Left colon (tissue), 2 donors: ENCODE results near the gene PCDHGB4. TPM values are rescaled to one million over a fixed set of nuclear protein-coding genes. Genes with fewer than 3 reads are reported as not detected.
"Not testable (repeated sequence)": the region's sequence is repeated elsewhere in the genome, so short reads cannot be mapped to it uniquely, and the experiment has no call there.

Experiments
- ATAC-seq: fragments of 200-7000 bp; cut with Tn5 transposase; one replicate; pipeline ENCODE4 v1.9.1; 2020; ENCODE audit warnings: mild to moderate bottlenecking, moderate library complexity
- DNase-seq, 2 donors: peaks; one replicate each; pipeline ENCODE4 v3.0.0-alpha.2; 2020
- intact Hi-C, 2 donors: fragments of 100-400 bp; cut with DNase I in 1 of 2; cut with micrococcal nuclease in 1 of 2; formaldehyde crosslinking; loops; one replicate each; pipeline versions ENCODE4 v1.11.2 to v1.14.0; 2022; cut with DNase I, micrococcal nuclease
- total RNA-seq, 2 donors: library from RNA; stranded (reverse); fragmentation: NEBNext Ultra II Directional; extraction: Animal tissue kit (Norgen Biotek cat#: 25700); gene quantifications; one replicate each; pipeline ENCODE4 v1.2.1, GENCODE V29; 2021
- donor health status: DM: no; HTN: no; CAD: no.
- donor health status: DM: yes; HTN: yes; CAD: no.

The PCDHGB4 gene
- total RNA-seq, 2 donors from 2014 or later: 0.98 to 1.3 TPM

DNA sequence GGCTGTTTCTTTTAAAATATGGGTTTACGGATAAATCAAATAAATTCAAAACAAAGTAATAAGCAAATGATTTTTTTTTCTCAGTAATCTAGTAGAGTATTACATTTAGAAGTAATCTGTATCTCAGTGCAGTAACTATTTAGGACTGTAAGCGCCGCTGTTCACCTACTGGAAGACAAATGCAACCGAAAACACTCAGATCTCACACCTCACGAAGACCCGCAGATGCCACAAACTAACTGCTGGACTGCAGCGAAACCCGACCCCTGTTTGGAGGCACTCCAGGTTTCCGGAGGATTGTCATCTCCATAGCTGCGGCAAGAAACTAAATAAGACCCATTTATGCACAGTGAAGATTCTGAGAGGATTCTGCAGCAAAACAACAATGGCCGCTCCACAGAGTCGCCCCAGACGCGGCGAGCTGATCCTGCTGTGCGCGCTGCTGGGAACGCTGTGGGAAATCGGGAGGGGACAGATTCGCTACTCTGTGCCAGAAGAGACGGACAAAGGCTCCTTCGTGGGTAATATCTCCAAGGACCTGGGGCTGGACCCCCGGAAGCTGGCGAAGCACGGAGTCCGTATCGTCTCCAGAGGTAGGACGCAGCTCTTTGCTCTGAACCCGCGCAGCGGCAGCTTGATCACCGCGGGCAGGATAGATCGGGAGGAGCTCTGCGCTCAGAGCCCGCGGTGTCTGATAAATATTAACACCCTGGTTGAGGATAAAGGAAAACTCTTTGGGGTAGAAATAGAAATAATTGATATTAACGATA lies 5.1 kb downstream of the PCDHGB4 start, which contains the start of gene PCDHGA8:
Gene PCDHGA8, plus strand, starts transcription at position 205 of the 770 bp plus-strand sequence. Its CDS starts 181 bp downstream, at position 386.
- no peak for ATAC-seq
- intact Hi-C loops: loop anchor here in 1 of 2 donors (10.0 kb wide), 1 partner anchor 48 kb away; the partner anchor contains the start of gene PCDHGA3
- no peak for DNase-seq

DNA sequence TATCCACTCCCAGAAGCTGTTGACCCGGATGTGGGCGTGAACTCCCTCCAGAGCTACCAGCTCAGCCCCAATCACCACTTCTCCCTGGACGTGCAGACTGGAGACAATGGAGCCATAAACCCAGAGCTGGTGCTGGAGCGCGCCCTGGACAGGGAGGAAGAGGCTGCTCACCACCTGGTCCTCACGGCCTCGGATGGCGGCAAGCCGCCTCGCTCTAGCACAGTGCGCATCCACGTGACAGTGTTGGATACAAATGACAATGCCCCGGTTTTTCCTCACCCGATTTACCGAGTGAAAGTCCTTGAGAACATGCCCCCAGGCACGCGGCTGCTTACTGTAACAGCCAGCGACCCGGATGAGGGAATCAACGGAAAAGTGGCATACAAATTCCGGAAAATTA lies 5.8 kb downstream of the PCDHGB4 start:
- no peak for ATAC-seq
- intact Hi-C loops: loop anchor here in 1 of 2 donors (10.0 kb wide), 1 partner anchor 48 kb away; the partner anchor contains the start of gene PCDHGA3

DNA sequence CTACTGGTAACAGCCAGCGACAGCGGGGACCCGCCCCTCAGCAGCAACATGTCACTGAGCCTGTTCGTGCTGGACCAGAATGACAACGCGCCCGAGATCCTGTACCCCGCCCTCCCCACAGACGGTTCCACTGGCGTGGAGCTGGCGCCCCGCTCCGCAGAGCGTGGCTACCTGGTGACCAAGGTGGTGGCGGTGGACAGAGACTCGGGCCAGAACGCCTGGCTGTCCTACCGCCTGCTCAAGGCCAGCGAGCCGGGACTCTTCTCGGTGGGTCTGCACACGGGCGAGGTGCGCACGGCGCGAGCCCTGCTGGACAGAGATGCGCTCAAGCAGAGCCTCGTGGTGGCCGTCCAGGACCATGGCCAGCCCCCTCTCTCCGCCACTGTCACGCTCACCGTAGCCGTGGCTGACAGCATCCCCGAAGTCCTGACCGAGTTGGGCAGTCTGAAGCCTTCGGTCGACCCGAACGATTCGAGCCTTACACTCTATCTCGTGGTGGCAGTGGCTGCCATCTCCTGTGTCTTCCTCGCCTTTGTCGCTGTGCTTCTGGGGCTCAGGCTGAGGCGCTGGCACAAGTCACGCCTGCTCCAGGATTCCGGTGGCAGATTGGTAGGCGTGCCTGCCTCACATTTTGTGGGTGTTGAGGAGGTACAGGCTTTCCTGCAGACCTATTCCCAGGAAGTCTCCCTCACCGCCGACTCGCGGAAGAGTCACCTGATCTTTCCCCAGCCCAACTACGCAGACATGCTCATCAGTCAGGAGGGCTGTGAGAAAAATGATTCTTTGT lies 7.1 kb downstream of the PCDHGB4 start:
- not testable (repeated sequence) for ATAC-seq, DNase-seq
- intact Hi-C loops: loop anchor here in 1 of 2 donors (10.0 kb wide), 1 partner anchor 50 kb away; the partner anchor contains the start of gene PCDHGA3

More for the DNA sequence above, 5.8 kb downstream of the PCDHGB4 start:
- no peak for DNase-seq

DNA sequence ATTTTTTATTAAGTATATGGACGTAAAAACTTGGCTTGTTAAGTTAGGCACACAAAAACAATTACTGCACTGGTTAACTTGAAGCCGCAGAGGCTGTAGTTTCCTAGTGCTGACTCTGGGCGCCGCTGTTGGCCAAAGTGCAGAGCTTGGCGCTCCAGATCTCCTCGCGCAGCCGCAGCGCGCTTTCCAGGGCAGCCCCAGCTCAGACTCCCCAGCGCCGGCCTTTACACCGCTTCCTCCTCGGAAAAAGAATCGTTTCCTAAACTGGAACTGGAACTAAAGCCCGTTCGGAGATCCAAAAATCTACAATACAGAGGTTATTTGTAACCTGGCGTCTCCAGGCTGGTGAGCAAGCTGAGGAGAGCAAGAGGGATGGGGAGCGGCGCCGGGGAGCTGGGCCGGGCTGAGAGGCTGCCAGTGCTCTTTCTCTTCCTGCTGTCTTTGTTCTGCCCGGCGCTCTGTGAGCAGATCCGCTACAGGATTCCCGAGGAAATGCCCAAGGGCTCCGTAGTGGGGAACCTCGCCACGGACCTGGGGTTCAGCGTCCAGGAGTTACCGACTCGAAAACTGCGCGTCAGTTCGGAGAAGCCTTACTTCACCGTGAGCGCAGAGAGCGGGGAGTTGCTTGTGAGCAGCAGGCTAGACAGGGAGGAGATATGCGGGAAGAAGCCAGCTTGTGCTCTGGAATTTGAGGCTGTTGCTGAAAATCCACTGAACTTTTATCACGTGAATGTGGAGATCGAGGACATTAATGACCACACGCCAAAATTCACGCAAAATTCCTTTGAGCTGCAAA lies 10.5 kb downstream of the PCDHGB4 start, which contains the start of gene PCDHGB5:
Gene PCDHGB5, plus strand, starts transcription at position 192 of the 796 bp plus-strand sequence. Its CDS starts 181 bp downstream, at position 373.
- DNase-seq (peak in 1 of 2 donors; percentile 51), ATAC-seq (peak; percentile 96)
- intact Hi-C loops: loop anchor here in 1 of 2 donors (10.0 kb wide), 1 partner anchor 53 kb away; the partner anchor contains the start of gene PCDHGA3

DNA sequence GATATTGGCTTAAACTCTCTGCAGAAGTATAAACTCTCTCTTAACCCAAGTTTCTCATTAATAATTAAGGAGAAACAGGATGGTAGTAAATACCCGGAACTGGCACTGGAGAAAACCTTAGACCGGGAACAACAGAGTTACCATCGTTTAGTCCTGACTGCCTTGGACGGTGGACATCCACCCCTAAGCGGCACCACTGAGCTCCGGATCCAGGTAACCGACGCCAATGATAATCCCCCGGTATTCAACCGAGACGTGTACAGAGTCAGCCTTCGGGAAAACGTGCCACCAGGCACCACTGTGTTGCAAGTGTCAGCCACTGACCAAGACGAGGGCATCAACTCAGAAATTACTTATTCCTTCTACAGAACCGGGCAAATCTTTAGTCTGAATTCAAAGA lies 11.1 kb downstream of the PCDHGB4 start:
- intact Hi-C loops: loop anchor here in 1 of 2 donors (10.0 kb wide), 1 partner anchor 54 kb away; the partner anchor contains the start of gene PCDHGA3
- ATAC-seq (no peak), DNase-seq (no peak)

DNA sequence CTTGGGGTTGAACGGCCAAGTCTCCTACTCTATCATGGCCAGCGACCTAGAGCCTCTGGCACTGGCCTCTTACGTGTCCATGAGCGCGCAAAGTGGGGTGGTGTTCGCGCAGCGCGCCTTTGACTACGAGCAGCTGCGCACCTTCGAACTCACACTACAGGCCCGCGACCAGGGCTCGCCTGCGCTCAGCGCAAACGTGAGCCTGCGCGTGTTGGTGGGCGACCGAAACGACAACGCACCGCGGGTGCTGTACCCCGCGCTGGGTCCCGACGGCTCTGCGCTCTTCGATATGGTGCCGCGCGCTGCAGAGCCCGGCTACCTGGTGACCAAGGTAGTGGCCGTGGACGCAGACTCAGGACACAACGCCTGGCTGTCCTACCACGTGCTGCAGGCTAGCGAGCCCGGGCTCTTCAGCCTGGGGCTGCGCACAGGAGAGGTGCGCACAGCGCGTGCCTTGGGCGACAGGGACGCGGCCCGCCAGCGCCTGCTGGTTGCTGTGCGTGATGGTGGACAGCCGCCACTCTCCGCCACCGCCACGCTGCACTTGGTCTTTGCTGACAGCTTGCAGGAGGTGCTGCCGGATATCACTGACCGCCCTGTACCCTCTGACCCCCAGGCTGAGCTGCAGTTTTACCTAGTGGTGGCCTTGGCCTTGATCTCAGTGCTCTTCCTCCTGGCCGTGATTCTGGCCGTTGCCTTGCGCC lies 12.2 kb downstream of the PCDHGB4 start:
- no peak for ATAC-seq
- no peak for DNase-seq
- intact Hi-C loops: loop anchor here in 1 of 2 donors (10.0 kb wide), 1 partner anchor 55 kb away; the partner anchor contains the start of gene PCDHGA3

DNA sequence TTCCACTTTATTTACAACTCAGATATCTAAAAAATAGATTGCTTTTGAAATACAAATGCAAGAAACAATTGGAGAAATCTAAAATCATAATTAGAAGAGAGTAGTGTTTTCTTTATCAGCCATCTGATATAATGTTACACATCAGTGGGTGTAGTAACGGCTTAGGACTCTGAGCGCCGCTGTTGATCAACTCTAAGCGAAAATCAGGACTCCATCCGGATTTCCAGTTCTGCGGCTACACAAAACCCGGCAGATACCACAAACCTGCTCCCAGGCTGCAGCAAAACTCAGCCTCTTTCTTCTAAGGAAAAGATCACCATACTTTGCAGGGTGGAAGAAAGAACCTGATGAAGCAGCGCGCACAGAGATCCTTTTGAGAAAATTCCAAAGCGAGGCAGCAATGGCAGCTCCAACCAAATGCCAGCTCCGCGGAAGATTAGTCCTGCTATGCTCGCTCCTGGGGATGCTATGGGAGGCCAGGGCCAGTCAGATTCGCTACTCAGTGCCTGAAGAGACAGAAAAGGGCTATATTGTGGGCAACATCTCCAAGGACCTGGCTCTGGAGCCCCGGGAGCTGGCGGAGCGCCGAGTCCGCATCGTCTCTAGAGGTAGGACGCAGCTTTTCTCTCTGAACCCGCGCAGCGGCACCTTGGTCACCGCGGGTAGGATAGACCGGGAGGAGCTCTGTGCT lies 15.2 kb downstream of the PCDHGB4 start, which contains the start of gene PCDHGA9:
Gene PCDHGA9, plus strand, starts transcription at position 226 of the 691 bp plus-strand sequence. Its CDS starts 175 bp downstream, at position 401.
- peak; percentile 51 for ATAC-seq
- intact Hi-C loops: no loop called here
- no peak for DNase-seq

DNA sequence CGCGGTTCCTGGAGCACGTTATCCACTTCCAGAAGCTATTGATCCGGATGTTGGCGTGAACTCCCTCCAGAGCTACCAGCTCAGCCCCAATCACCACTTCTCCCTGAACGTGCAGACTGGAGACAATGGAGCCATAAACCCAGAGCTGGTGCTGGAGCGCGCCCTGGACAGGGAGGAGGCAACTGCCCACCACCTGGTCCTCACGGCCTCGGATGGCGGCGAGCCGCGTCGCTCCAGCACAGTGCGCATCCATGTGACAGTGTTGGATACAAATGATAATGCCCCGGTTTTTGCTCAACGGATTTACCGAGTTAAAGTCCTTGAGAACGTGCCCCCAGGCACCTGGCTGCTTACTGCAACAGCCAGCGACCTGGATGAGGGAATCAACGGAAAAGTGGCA lies 15.9 kb downstream of the PCDHGB4 start:
- DNase-seq: no peak
- intact Hi-C loops: no loop called here
- ATAC-seq: no peak

DNA sequence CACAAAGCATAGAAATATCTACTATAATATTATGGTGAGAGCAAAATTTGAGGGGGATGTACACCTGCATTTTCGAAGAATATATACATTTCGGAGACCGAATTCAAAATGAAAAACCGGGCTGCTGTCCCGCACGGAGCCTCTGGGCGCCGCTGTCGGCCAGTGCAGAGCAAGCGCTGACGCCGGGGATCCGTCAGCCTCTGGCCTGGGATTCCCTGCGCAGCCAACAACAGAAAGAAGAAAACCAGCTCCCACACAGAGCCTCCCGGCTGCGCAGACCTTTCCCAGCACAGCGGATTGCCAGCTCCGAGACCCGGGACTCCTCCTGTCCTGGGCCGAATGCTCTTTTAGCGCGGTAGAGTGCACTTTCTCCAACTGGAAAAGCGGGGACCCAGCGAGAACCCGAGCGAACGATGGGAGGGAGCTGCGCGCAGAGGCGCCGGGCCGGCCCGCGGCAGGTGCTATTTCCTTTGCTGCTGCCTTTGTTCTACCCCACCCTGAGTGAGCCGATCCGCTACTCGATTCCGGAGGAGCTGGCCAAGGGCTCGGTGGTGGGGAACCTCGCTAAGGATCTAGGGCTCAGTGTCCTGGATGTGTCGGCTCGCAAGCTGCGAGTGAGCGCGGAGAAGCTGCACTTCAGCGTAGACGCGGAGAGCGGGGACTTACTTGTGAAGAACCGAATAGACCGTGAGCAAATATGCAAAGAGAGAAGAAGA lies 20.4 kb downstream of the PCDHGB4 start, which contains the start of gene PCDHGB6:
Gene PCDHGB6, plus strand, starts transcription at position 232 of the 716 bp plus-strand sequence. Its CDS starts 182 bp downstream, at position 414.
- ATAC-seq (peak; percentile 75), DNase-seq (peak in 1 of 2 donors; percentile 31)
- intact Hi-C loops: not testable (repeated sequence)

DNA sequence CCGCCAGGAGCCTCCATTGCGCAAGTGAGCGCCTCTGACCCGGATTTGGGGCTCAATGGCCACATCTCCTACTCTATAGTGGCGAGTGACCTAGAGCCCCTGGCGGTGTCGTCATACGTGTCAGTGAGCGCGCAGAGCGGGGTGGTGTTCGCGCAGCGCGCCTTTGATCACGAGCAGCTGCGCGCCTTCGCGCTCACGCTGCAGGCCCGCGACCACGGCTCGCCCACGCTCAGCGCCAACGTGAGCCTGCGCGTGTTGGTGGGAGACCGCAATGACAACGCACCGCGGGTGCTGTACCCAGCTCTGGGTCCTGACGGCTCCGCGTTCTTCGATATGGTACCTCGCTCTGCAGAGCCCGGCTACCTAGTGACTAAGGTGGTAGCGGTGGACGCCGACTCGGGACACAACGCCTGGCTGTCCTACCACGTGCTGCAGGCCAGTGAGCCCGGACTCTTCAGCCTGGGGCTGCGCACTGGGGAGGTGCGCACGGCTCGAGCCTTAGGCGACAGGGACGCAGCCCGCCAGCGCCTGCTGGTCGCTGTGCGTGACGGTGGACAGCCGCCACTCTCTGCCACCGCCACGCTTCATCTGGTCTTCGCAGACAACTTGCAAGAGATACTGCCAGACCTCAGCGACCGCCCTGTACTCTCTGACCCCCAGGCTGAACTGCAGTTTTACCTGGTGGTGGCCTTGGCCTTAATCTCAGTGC lies 22.3 kb downstream of the PCDHGB4 start:
- intact Hi-C loops: loop anchor here in 1 of 2 donors (10.0 kb wide), 1 partner anchor 155 kb away; no protein-coding TSS in a partner anchor
- DNase-seq (no peak), ATAC-seq (no peak)

DNA sequence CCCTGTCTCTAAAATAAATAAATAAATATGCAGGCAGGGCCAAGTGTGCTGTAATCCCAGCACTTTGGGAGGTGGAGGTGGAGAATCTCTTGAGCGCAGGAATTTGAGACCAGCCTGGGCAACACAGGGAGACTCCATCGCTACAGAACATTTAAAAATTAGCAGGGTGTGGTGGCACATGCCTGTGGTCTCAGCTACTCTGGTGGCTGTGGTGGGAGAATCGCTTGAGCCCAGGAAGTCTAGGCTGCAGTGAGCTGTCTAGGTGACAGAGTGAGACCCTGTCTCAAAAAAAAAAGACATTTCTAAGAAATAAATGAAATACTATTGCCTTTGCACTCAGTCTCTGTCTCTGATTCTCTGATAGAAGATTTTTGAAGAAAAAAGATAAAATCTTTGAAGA lies 24.1 kb downstream of the PCDHGB4 start:
- no peak for DNase-seq
- intact Hi-C loops: loop anchor here in 1 of 2 donors (10.0 kb wide), 1 partner anchor 153 kb away; no protein-coding TSS in a partner anchor
- no peak for ATAC-seq

DNA sequence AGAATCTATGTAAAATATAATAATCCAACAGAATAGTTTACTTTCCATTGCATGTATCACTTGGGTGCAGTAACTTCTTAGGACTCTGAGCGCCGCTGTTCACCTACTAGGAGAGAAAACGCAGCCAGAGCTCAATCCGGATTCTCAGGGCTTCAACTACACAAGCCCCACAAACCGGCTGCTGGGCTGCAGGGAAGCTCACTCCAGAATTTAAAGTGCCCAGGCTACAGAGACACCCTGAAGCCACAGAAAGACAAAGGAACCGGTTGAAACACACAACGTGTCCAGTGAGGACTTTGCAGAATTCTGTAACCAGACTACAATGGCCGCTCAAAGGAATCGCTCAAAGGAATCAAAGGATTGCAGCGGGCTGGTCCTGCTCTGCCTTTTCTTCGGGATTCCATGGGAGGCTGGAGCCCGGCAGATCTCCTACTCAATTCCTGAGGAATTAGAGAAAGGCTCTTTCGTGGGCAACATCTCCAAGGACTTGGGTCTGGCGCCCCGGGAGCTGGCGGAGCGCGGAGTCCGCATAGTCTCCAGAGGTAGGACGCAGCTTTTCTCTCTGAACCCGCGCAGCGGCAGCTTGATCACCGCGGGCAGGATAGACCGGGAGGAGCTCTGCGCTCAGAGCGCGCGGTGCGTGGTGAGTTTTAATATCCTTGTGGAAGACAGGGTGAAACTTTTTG lies 25.5 kb downstream of the PCDHGB4 start, which contains the start of gene PCDHGA10:
Gene PCDHGA10, plus strand, starts transcription at position 134 of the 686 bp plus-strand sequence. Its CDS starts 189 bp downstream, at position 323.
- DNase-seq (peak in 1 of 2 donors; percentile 66), ATAC-seq (peak; percentile 84)
- intact Hi-C loops: loop anchor here in 1 of 2 donors (10.0 kb wide), 1 partner anchor 152 kb away; no protein-coding TSS in a partner anchor

DNA sequence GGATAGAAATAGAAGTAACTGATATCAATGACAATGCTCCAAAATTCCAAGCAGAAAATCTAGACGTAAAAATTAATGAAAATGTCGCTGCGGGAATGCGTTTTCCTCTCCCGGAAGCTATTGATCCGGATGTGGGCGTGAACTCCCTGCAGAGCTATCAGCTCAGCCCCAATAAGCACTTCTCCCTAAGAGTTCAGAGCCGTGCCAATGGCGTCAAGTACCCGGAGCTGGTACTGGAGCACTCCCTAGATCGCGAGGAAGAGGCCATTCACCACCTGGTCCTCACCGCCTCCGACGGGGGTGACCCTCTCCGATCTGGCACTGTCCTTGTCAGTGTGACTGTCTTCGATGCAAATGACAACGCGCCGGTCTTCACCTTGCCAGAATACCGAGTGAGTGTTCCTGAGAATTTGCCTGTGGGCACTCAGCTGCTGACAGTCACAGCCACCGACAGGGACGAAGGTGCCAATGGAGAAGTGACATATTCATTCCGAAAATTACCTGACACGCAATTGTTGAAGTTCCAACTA lies 26.1 kb downstream of the PCDHGB4 start:
- ATAC-seq (peak; percentile 53), DNase-seq (no peak)
- intact Hi-C loops: loop anchor here in 1 of 2 donors (10.0 kb wide), 1 partner anchor 151 kb away; no protein-coding TSS in a partner anchor
